ENCODE measurements around the gene YY1AP1.

DNA sequence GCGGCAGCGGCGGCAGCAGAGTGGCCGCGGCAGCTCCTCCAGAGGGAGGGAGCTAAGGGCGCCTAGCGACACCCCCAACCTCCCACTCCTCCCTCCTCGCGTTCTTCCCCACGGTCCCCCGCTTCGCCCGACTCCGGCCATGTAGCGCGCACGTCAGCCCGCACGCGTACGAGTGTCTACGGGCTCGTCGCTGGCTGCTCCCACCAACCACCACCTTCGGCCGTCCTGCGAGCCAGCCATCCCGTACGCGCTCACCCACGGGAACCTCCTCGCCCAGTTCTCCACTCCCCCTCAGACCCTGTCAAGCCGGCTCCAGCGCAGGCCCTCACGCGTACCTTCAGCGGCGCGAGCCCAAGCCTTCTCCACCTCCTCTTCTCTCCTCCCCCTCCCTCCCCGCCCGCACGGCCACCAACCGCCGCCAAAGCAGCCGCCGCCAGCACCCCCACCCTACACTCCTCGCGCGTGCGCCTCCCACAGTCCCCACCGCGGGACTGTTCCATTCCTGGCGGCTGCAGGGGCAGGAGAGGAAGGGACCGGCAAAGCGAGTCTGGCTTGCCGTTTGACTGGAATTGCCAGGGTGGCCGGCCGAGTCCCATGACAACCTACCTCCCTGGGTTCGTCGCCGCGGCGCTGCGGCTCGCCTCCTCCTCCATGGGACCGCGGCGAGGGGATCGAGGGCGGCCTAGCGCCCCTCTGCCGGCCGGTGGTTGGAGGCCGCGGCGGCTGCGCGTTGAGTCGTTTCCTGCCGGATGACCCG is at the start of gene YY1AP1:
- TF ChIP-seq, protein P1, sequence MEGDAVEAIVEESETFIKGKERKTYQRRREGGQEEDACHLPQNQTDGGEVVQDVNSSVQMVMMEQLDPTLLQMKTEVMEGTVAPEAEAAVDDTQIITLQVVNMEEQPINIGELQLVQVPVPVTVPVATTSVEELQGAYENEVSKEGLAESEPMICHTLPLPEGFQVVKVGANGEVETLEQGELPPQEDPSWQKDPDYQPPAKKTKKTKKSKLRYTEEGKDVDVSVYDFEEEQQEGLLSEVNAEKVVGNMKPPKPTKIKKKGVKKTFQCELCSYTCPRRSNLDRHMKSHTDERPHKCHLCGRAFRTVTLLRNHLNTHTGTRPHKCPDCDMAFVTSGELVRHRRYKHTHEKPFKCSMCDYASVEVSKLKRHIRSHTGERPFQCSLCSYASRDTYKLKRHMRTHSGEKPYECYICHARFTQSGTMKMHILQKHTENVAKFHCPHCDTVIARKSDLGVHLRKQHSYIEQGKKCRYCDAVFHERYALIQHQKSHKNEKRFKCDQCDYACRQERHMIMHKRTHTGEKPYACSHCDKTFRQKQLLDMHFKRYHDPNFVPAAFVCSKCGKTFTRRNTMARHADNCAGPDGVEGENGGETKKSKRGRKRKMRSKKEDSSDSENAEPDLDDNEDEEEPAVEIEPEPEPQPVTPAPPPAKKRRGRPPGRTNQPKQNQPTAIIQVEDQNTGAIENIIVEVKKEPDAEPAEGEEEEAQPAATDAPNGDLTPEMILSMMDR (IDR thresholded peaks at IDR 0.05): peak in 4 of 6 experiments; percentile 16 to 34 (median 34)
- peak in 3 of 4 donors; percentile 23 to 83 (median 54) for TF ChIP-seq POLR2A (IDR thresholded peaks at IDR 0.05)

All from esophagus squamous epithelium (tissue), 4 donors.